Measurements from ENCODE around the gene LRRC8A.

DNA sequence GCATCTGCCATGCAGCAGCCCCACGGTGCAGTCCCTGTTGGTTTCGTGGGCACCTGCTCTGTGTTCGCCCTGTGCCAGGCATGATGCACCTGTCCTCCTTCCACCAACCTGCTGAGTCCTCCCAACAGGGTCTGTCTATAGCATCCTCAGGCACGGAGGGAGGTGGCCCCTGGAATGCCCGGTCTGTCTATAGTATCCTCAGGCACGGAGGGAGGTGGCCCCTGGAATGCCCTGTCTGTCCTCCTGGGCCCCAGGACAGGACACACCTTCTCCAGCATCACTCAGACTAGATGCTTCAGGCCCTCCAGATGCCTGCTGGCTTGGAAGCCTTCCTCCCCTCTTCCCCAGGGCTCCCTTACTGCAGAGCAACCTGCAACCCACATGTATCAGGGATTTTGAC, 29.0 kb downstream of the LRRC8A start:
- TF ChIP-seq EP300 (conservative IDR thresholded peaks at IDR 0.05; ENCODE audit: poor library complexity, severe bottlenecking) (no peak), EZH2 (IDR thresholded peaks at IDR 0.05; ENCODE audit: borderline replicate concordance, insufficient read depth, low read length, poor library complexity, severe bottlenecking) (no peak)

Measured in neural cell (in vitro differentiated cells).